Measurements from ENCODE around the gene GRIA2. TPM values are rescaled to one million over a fixed set of nuclear protein-coding genes. Genes with fewer than 3 reads are reported as not detected.
"Not testable (repeated sequence)": the region's sequence is repeated elsewhere in the genome, so short reads cannot be mapped to it uniquely, and the experiment has no call there.

Gene GRIA2
- total RNA-seq, 8 experiments from 2014 or later: 5.3 to 146 (median 46.0) TPM; not detected in 1

DNA sequence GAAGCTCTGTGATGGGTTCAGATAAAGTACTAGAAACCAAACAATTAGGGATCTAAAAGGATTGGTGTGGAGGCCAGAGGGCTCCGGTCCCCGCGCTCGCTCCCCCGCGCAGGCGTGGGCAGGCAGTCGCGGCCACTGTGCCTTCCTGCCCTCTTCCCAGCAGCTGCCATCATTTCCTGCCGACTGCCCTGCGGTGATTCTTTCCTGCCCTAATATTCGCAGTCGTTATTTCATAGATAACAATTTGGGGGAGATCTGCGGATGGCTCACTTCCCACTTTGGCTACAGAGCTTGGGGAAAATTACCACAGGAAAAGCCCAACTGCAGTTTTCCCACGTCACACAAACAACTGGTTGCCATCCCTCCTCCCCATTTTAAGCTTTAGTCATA, 2.2 kb downstream of the GRIA2 start:
- in situ Hi-C loops (cut with MboI; ENCODE audit: low pct_unique_long_range_greater_than_20kb in 2 of 9, low sequenced_read_pairs in 9 of 9, unreplicated experiment in 9 of 9): loop anchor here in 5 of 9 experiments (25.0 kb wide), 4 partner anchors 340 to 940 kb away; partner anchors contain the start of gene GASK1B (in 1 of the 5)
- Histone ChIP-seq H3K4me3 (peak overlapping the region; percentile 58 to 87 (median 62)), H3K4me1 (replicated peaks in 1 of 2) (peaks cover 0 to 15% of the 10 kb centered on the region in 2 donors), H3K27ac (peak overlapping the region; percentile 77 to 82)
- peak in 5 of 8 experiments; percentile 4 to 13 (median 11) for ATAC-seq (replicated peaks in 6 of 8)
- WGBS, 10 experiments: 0 to 40% (median 9%) methylated on average over 1 to 7 of the region's 15 CpGs; no CpG with 5 or more reads in 3 of the 10 experiments

DNA sequence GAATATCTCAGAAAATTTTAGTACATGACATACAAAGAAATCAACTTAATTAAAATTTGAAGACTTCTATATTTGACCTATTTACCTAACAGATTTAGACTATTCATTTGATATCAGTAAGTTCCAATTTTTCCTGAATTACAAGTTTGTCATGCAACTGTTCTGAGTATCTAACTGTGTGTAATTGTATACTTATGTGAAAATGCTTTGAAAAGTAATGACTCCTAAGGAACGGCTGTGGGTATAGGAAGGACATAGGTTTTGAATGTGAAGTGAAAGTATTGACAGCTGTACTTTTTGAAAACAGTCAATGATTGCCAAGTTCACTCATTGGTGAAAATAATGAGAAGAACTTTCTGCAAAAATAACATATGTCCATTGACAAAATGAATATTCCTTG, 2.9 kb downstream of the GRIA2 start:
- 14 to 75% (median 67%) methylated on average over 1 of the region's 1 CpG for WGBS, 10 experiments
- ATAC-seq (replicated peaks in 6 of 8): no peak
- Histone ChIP-seq H3K4me1 (replicated peaks in 1 of 2) (peaks cover 0 to 15% of the 10 kb centered on the region in 2 donors), H3K4me3 (peak overlapping the region; percentile 58 to 87 (median 62)), H3K27ac (no peak overlapping the region)
- in situ Hi-C loops (cut with MboI; ENCODE audit: low pct_unique_long_range_greater_than_20kb in 2 of 9, low sequenced_read_pairs in 9 of 9, unreplicated experiment in 9 of 9): loop anchor here in 5 of 9 experiments (25.0 kb wide), 4 partner anchors 339 to 939 kb away; partner anchors contain the start of gene GASK1B (in 1 of the 5)

DNA sequence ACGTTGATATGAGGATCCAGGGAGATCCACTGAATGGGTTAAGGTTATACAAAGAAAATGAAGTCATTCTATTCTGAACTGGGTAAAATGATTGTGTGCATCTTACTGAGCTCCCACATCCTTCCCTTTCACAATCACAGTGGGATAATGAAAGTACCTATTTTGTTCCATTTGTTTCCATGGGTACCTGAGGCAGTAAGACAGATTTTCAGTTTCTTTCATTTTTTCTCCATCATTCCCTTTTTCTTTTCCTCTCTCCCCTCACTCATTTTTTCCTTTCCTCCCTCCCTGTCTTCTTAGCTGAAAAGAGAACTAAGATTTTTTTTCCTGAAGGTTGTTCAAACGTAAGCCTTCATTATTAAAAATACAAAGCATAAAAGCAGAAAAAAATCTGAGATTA, 4.6 kb downstream of the GRIA2 start:
- H3K4me1 ChIP-seq (replicated peaks in 1 of 2): peaks cover 0 to 15% of the 10 kb centered on the region in 2 donors
- in situ Hi-C loops (cut with MboI; ENCODE audit: low pct_unique_long_range_greater_than_20kb in 2 of 9, low sequenced_read_pairs in 9 of 9, unreplicated experiment in 9 of 9): no loop called here
- H3K27ac ChIP-seq: no peak overlapping the region
- 7 to 91% (median 68%) methylated on average over 1 to 2 of the region's 2 CpGs for WGBS, 10 experiments
- H3K4me3 ChIP-seq: peak overlapping the region in 4 of 5 donors; percentile 21 to 87 (median 62)
- no peak for ATAC-seq (replicated peaks in 6 of 8)

DNA sequence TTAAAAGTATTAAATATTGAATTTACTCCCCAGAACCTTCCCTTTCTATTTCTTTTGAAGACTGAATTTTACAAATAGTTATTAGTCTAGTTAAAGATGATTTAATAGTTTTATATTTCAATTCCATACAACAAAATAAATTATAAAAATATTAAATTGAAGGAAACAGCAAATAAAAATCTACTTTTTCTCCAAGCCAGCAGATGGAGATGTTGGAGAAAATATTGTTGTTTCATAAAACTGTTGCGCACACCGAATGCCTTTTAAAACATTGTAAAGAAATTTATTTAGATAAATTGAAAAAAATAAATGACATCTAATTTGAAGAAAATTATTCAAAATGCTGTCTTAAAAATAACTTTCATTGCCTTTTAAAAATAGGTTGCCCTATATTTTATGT, 5.5 kb downstream of the GRIA2 start:
- Histone ChIP-seq H3K27ac (no peak overlapping the region), H3K4me3 (peak overlapping the region in 2 of 5 donors; percentile 6 to 62), H3K4me1 (replicated peaks in 1 of 2) (peaks cover 0 to 15% of the 10 kb centered on the region in 2 donors)
- 29 to 100% (median 93%) methylated on average over 1 to 2 of the region's 2 CpGs for WGBS, 10 experiments
- no peak for ATAC-seq (replicated peaks in 6 of 8)
- in situ Hi-C loops (cut with MboI; ENCODE audit: low pct_unique_long_range_greater_than_20kb in 2 of 9, low sequenced_read_pairs in 9 of 9, unreplicated experiment in 9 of 9): no loop called here

DNA sequence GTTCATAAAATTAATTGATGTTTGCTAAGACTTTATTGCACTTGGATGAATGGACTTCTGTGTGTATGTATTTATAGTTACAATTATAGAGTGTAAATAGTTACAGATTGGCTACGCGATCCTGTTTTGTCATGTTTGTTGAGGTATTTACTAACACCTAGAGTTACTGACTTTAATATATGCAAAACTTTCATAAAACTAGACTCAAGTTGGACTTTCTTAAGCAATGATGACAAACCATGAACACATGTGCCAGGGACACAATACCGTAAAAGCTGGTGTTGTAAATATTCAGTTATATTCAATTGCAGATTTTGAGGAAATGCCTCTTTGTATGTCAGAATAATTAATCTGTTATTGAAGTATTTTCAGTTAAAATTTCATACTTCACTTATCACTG, 6.1 kb downstream of the GRIA2 start:
- Histone ChIP-seq H3K4me1 (replicated peaks in 1 of 2) (peaks cover 0 to 15% of the 10 kb centered on the region in 2 donors), H3K4me3 (peak overlapping the region in 1 of 5 donors; percentile 6), H3K27ac (no peak overlapping the region)
- WGBS, 10 experiments: 64 to 100% (median 89%) methylated on average over 2 to 3 of the region's 3 CpGs; no CpG with 5 or more reads in 1 of the 10 experiments
- ATAC-seq (replicated peaks in 6 of 8): no peak
- in situ Hi-C loops (cut with MboI; ENCODE audit: low pct_unique_long_range_greater_than_20kb in 2 of 9, low sequenced_read_pairs in 9 of 9, unreplicated experiment in 9 of 9): no loop called here

DNA sequence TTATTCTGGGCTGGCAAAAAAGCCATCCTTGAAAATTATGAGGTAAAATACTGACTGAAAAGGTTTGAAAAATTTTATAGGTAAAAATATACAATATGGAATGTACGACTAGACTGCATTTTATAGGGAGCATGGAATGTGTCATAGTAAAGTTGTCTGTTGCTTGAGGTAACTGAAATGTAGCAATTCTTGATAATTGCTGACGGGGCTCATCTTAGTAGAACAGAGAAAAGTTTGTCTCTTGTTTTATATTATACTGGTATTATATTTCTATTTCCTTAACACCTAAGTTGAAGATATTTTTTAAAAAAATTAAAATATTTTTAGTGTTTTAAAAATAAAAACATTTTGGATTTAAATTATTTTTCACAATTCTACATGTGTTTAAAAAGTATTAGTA, 11.0 kb downstream of the GRIA2 start:
- in situ Hi-C loops (cut with MboI; ENCODE audit: low pct_unique_long_range_greater_than_20kb in 2 of 9, low sequenced_read_pairs in 9 of 9, unreplicated experiment in 9 of 9): no loop called here
- H3K27ac ChIP-seq: no peak overlapping the region
- WGBS, 10 experiments: 50 to 100% (median 87%) methylated on average over 1 to 2 of the region's 2 CpGs; no CpG with 5 or more reads in 1 of the 10 experiments

DNA sequence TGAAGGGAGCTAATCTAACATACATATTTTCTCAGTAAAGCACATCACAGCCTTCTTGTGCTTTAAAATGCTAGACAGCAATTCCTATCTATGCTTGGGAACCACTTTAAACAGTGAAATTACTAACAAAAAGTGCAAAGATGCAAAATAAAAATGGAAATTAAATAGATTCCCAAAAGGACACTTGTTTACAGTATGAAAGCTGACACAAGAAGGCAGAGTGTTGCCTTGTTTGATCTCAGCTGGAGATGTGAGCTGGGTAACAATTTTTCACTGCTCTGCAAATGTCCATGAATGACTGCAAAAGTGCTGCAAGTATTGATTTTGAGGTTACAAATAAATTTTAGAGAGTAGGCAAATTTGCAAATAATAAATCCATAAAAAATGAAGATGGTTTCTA, 22.3 kb downstream of the GRIA2 start:
- no peak for ATAC-seq (replicated peaks in 6 of 8)
- no peak overlapping the region for H3K4me3 ChIP-seq
- peaks cover 0 to 2% of the 10 kb centered on the region in 2 donors for H3K4me1 ChIP-seq (replicated peaks in 1 of 2)
- in situ Hi-C loops (cut with MboI; ENCODE audit: low pct_unique_long_range_greater_than_20kb in 2 of 9, low sequenced_read_pairs in 9 of 9, unreplicated experiment in 9 of 9): no loop called here
- H3K27ac ChIP-seq: no peak overlapping the region

More for the DNA sequence above, 11.0 kb downstream of the GRIA2 start:
- ATAC-seq (replicated peaks in 6 of 8): no peak
- Histone ChIP-seq H3K4me1 (replicated peaks in 1 of 2) (peaks cover 0 to 9% of the 10 kb centered on the region in 2 donors), H3K4me3 (no peak overlapping the region)

DNA sequence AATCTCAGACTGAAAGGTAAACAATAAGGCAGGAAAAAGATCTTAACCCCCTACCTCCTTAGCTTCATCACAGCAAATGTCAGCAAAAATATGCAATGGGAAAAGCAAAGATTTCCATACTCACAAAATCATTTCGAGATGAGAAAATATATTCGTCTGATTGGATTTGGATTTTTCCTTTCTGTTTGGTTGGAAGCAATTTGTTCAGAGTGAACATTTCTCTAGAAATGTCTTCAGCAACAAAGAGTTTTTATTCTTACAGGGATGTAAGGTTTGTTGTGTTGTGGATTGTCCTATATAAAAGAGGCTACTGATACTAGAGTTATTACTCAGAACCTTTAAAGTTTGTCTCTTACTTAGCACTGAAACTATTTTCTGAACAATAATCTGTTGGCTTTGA, 23.8 kb downstream of the GRIA2 start:
- Histone ChIP-seq H3K4me1 (replicated peaks in 1 of 2) (peaks cover 0 to 2% of the 10 kb centered on the region in 2 donors), H3K4me3 (no peak overlapping the region), H3K27ac (no peak overlapping the region)
- no peak for ATAC-seq (replicated peaks in 6 of 8)
- in situ Hi-C loops (cut with MboI; ENCODE audit: low pct_unique_long_range_greater_than_20kb in 2 of 9, low sequenced_read_pairs in 9 of 9, unreplicated experiment in 9 of 9): no loop called here
- WGBS, 10 experiments: 0 to 100% (median 61%) methylated on average over 2 of the region's 2 CpGs; no CpG with 5 or more reads in 2 of the 10 experiments

DNA sequence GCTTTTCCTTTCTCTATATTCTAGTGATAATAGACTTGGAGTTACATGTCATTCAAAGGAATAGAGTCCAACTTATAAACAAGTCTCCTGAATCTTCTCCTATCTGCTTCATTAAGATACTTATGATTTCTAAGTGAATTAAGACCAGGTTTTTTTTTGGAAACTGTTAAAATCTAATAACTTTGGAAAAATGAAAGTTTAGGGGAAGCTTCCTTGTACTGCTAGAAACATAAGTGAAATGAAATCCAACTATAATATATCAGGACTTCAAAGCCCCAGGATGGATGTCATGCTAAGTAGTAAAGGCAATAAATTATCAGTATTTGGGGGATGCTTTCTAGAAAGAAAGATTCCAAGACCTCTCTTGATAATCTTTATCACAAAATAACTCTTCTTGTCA, 24.8 kb downstream of the GRIA2 start:
- Histone ChIP-seq H3K4me1 (replicated peaks in 1 of 2) (peaks cover 0 to 2% of the 10 kb centered on the region in 2 donors), H3K4me3 (no peak overlapping the region), H3K27ac (no peak overlapping the region)
- no peak for ATAC-seq (replicated peaks in 6 of 8)
- in situ Hi-C loops (cut with MboI; ENCODE audit: low pct_unique_long_range_greater_than_20kb in 2 of 9, low sequenced_read_pairs in 9 of 9, unreplicated experiment in 9 of 9): no loop called here

DNA sequence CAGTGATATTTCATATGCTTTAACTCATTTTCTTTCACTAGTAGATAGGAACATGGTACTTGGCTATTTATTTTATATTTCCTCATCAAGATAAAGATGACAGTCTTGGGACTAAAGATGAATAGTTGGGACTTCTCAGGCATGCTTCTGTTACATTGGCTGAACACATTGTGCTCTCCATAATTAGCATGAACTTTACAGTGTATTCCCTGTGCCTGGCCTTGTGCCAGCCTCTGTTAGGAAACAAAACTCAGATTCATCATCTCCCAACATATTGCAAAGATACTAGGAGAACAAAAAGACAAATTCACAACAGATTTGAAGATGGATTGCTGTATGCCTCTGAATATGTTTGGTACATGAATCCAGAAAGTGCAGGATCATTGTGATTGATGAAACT, 26.4 kb downstream of the GRIA2 start:
- Histone ChIP-seq H3K4me1 (replicated peaks in 1 of 2) (peaks cover 0 to 2% of the 10 kb centered on the region in 2 donors), H3K4me3 (no peak overlapping the region), H3K27ac (no peak overlapping the region)
- ATAC-seq (replicated peaks in 6 of 8): no peak
- in situ Hi-C loops (cut with MboI; ENCODE audit: low pct_unique_long_range_greater_than_20kb in 2 of 9, low sequenced_read_pairs in 9 of 9, unreplicated experiment in 9 of 9): no loop called here

DNA sequence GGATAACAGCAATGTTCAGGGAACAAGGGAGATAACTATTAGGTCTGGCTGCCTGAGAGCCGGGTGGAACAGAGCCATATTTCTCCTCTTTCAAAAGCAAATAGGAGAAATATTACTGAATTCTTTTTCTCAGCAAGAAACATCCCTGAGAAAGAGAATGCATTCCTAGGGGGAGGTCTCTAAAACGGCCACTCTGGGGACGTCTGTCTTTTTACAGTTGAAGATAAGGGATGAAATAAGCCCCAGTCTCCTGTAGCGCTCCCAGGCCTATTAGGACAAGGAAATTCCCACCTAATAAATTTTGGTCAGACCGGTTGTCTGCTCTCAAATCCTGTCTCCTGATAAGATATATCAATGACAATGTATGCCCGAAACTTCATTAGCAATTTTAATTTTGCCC, 37.6 kb downstream of the GRIA2 start:
- ATAC-seq (replicated peaks in 6 of 8); in situ Hi-C loops (cut with MboI; ENCODE audit: low pct_unique_long_range_greater_than_20kb in 2 of 9, low sequenced_read_pairs in 9 of 9, unreplicated experiment in 9 of 9); H3K4me1 ChIP-seq (replicated peaks in 1 of 2); H3K4me3 ChIP-seq; H3K27ac ChIP-seq: not testable (repeated sequence)
- 34 to 92% (median 79%) methylated on average over 2 to 6 of the region's 6 CpGs for WGBS, 10 experiments

DNA sequence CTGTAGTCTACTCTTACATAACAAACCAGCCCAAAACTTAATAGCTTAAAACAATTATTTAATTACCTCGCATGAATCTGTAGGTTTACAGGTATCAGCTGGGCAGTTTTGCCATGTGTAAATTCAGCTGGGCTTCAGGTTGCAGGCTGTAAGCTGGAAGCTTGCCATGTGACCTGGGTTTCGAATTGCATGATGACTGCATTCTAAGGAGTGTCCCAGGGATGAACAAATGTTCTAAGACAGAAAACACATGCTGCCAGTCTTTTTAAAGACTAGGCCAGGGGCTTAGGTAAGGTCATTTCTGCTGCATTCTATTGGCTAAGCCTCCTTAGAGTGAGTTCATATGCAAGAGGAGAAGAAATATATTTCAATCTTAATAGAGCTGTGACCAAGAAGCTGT, 44.8 kb downstream of the GRIA2 start:
- H3K4me1 ChIP-seq (replicated peaks in 1 of 2): no peaks in the 10 kb centered on the region
- in situ Hi-C loops (cut with MboI; ENCODE audit: low pct_unique_long_range_greater_than_20kb in 2 of 9, low sequenced_read_pairs in 9 of 9, unreplicated experiment in 9 of 9): no loop called here
- 0 to 90% (median 56%) methylated on average over 1 to 2 of the region's 2 CpGs; no CpG with 5 or more reads in 3 of the 10 experiments for WGBS, 10 experiments
- ATAC-seq (replicated peaks in 6 of 8): peak in 5 of 8 experiments; percentile 44 to 73 (median 66)
- H3K27ac ChIP-seq: no peak overlapping the region
- H3K4me3 ChIP-seq: no peak overlapping the region

DNA sequence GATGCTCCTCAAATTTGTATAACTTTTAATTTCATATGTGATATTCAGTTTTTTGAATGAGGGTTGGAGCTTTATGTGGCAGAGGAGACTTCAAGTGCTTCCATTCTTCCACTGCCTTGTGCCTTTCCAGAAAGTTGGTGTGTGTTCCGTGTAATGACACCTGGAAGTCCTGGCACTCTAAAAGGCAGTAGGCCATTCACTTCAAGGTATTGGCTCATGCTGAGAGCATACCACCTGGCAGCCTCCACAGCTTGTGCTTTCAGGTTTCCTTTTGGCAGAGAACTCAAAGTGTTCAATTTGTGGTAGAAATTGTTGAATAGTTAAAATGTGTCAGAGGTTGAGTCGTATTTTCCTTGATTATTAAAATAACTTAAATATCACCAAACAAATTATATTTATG, 49.6 kb downstream of the GRIA2 start:
- in situ Hi-C loops (cut with MboI; ENCODE audit: low pct_unique_long_range_greater_than_20kb in 2 of 9, low sequenced_read_pairs in 9 of 9, unreplicated experiment in 9 of 9): no loop called here
- H3K27ac ChIP-seq: no peak overlapping the region
- H3K4me1 ChIP-seq (replicated peaks in 1 of 2): no peaks in the 10 kb centered on the region
- no peak for ATAC-seq (replicated peaks in 6 of 8)
- 0 to 100% (median 79%) methylated on average over 1 to 2 of the region's 2 CpGs; no CpG with 5 or more reads in 2 of the 10 experiments for WGBS, 10 experiments
- no peak overlapping the region for H3K4me3 ChIP-seq

DNA sequence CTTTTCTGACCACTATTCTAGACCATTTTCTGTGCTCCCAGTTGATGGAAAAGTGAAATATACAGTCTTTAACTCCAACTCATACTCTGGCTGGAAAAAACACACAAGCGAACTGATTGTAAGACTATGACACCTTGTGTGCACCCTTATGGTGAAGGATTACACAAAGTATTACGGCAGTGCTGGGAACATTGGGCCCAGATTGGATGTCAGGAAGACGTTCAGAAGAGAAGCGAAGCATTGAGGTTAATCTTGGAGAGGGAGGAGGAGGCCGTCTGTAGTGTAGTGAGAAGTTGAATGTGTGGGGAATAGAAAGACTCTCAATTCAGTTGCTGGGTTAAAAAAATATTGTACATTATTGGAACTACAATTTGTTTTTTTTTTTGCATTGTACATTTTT, 50.0 kb downstream of the GRIA2 start:
- Histone ChIP-seq H3K27ac (no peak overlapping the region), H3K4me3 (no peak overlapping the region), H3K4me1 (replicated peaks in 1 of 2) (no peaks in the 10 kb centered on the region)
- WGBS, 10 experiments: 39 to 100% (median 83%) methylated on average over 1 to 5 of the region's 5 CpGs; no CpG with 5 or more reads in 1 of the 10 experiments
- no peak for ATAC-seq (replicated peaks in 6 of 8)
- in situ Hi-C loops (cut with MboI; ENCODE audit: low pct_unique_long_range_greater_than_20kb in 2 of 9, low sequenced_read_pairs in 9 of 9, unreplicated experiment in 9 of 9): no loop called here

All from motor neuron (in vitro differentiated cells).